GM13977 (cell line): ENCODE measurements around the gene VEZT.
"Not testable (repeated sequence)": the region's sequence is repeated elsewhere in the genome, so short reads cannot be mapped to it uniquely, and the experiment has no call there.

ENCODE experiments used
- DNase-seq: peaks from one replicate; pipeline ENCODE4 v3.0.0; 2012; ENCODE audit warnings: low spot score
- in situ Hi-C: fragments of 300-500 bp; cut with MboI; formaldehyde crosslinking; loops from one replicate; pipeline ENCODE4 v1.12.0; 2022; ENCODE audit warnings: low sequenced_read_pairs, low pct_unique_long_range_greater_than_20kb, mixed read lengths, inconsistent platforms; ENCODE audit not compliant: unreplicated experiment
- TF ChIP-seq, protein P1 (sequence below): IDR thresholded peaks from 2 replicates; pipeline ENCODE4 v1.5.1; 2012; ENCODE audit warnings: mild to moderate bottlenecking, control low read depth; ENCODE audit not compliant: insufficient read depth; ENCODE audit errors: extremely low read depth, missing control alignments

VEZT gene

GRCh38 chr12:95303476-95303875 is 85.9 kb downstream of the VEZT start:
- no peak for DNase-seq
- TF ChIP-seq, protein P1, sequence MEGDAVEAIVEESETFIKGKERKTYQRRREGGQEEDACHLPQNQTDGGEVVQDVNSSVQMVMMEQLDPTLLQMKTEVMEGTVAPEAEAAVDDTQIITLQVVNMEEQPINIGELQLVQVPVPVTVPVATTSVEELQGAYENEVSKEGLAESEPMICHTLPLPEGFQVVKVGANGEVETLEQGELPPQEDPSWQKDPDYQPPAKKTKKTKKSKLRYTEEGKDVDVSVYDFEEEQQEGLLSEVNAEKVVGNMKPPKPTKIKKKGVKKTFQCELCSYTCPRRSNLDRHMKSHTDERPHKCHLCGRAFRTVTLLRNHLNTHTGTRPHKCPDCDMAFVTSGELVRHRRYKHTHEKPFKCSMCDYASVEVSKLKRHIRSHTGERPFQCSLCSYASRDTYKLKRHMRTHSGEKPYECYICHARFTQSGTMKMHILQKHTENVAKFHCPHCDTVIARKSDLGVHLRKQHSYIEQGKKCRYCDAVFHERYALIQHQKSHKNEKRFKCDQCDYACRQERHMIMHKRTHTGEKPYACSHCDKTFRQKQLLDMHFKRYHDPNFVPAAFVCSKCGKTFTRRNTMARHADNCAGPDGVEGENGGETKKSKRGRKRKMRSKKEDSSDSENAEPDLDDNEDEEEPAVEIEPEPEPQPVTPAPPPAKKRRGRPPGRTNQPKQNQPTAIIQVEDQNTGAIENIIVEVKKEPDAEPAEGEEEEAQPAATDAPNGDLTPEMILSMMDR: no peak
- in situ Hi-C loops: no loop called here

DNA sequence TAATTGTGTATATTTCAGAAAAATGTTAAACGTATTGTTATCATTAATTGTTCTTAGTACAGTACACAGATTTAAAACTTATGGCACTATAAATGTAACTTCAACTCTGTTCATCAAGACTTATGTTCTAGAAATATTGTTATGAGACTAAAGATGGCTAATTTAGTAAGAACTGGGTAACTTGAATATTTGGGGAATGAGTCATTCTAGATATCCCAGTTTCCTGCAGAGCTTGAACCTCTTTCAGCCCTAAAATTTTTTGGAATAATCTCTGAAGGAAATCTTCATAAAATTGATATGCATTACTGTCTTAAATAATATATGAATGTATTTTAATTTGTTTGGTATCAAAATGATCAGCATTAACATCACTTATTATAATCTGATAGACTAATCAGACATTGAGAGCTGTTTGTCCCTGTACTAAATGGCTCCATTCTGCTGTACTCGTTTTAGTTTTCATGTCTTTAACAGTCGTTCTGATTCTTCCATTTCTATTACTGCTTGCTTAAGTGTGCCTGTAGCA is 87.1 kb downstream of the VEZT start:
- in situ Hi-C loops: no loop called here
- TF ChIP-seq, protein P1: no peak

DNA sequence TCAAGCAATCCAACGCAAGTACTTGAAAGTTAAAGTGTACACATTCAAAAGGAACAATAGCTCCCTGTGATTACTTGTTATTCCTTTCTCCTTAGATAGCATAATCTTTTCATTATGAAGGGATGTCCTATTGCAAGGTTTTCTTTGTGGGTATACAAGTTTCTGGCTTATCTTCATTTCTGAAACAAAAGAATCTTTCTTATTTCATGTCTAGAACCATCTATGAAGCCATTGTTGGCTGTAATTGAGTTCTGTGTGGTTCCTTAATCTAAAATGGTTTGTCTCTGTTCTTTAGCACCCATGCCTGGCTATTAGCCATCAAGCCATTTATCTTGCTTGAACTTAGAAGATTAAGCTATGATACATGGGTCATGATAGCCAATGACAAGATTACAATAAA is 95.0 kb downstream of the VEZT start:
- TF ChIP-seq, protein P1: no peak
- in situ Hi-C loops: no loop called here
- no peak for DNase-seq

More for the DNA sequence above, 87.1 kb downstream of the VEZT start:
- DNase-seq: no peak

DNA sequence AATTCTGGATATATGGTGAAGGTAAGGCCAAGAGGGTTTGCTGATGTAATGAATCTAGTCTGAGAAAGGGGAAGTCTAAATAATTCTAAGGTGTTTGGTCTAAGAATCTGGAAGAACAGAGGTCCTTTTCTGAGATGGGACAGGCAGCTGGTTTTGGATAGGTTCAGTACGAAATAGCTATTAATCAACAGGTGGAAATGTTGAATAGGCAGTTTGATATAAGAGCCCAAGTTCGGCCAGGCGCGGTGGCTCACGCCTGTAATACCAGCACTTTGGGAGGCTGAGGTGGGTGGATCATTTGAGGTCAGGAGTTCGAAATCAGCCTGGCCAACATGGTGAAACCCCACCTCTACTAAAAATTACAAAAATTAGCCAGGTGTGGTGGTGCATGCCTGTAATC is 97.1 kb downstream of the VEZT start:
- in situ Hi-C loops, DNase-seq: not testable (repeated sequence)

- DNase-seq: no peak
- TF ChIP-seq, protein P1: no peak
- in situ Hi-C loops: no loop called here
Measured at GRCh38 chr12:95316798-95317197, 99.2 kb downstream of the VEZT start.

DNA sequence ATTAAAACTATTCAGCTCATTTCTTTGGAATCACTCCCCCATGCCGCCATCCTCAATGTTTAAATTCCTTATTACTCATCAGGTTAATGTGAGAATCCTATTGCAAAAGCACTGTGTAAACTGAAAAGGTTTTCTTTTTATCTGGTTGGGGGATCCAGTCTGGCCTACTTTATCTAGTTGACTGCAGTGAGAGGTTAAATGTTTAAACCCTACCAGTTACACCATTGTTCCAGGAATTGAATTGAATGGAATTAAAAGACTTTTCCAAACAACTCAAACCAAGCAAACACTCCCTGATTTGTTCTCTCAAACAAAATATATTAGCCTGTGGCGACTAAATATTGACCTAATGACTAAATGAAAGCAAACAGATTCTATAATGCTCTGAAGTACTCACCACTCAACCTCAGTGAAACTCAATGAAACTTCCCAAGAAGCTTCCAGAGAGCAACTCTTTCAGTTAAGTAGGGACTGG is 100.5 kb downstream of the VEZT start:
- TF ChIP-seq, protein P1: no peak
- in situ Hi-C loops: no loop called here
- no peak for DNase-seq

- no peak for DNase-seq
- TF ChIP-seq, protein P1: no peak
- in situ Hi-C loops: no loop called here
Measured at GRCh38 chr12:95319694-95320331, 102.2 kb downstream of the VEZT start.
